Measurements from ENCODE around the gene ZNRF2. TPM values are rescaled to one million over a fixed set of nuclear protein-coding genes. Genes with fewer than 3 reads are reported as not detected.

ZNRF2 gene
- total RNA-seq, 1 donor from 2014 or later: 8.1 TPM

- DNase-seq (ENCODE audit: low read depth in 2 of 2): no peak
Measured at GRCh38 chr7:30321089-30321881, 36.9 kb downstream of the ZNRF2 start.

- DNase-seq (ENCODE audit: low read depth in 2 of 2): no peak
Measured at GRCh38 chr7:30321882-30322192, 37.4 kb downstream of the ZNRF2 start.

- peak; percentile 5 to 25 for DNase-seq (ENCODE audit: low read depth in 2 of 2)
Measured at GRCh38 chr7:30322271-30323005, 38.0 kb downstream of the ZNRF2 start.

- DNase-seq (ENCODE audit: low read depth in 2 of 2): no peak
Measured at GRCh38 chr7:30323006-30323355, 38.6 kb downstream of the ZNRF2 start.

DNA sequence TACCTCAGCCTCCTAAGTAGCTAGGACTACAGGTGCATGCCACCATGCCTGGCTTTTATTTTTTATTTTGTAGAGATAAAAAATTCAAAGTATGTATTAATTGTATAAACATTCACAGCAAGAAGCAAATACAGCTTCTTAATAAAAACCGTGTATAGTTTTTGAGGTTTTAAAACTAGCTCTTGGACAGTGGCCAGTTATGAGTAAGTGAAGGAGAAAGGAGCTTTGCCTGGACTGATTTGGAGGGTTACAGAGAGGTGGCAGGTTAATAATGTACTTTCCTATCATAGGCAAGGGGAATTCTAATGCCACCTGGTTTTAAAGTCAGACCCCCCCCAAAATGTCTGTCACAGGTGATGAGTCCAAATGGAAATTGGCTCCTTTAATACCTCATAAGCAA lies 43.4 kb downstream of the ZNRF2 start:
- peak in 1 of 2 donors; percentile 4 for DNase-seq (ENCODE audit: low read depth in 2 of 2)

GRCh38 chr7:30328381-30328780 lies 44.0 kb downstream of the ZNRF2 start:
- no peak for DNase-seq (ENCODE audit: low read depth in 2 of 2)

DNA sequence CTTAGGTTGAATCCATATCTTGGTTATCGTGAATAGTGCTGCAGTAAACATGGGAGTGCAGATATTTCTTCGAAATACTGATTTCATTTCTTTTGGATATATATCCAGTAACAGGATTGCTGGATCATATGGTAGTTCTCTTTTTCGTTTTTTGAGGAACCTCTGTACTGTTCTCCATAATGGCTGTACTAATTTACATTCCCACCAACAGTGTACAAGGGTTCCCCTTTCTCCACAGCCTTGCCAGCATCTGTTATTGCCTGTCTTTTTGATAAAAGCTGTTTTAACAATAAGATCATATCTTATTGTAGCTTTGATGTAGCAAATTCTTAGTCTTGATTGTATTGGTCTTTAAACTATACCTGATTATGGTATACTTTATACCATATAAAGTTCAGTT lies 45.3 kb downstream of the ZNRF2 start:
- DNase-seq (ENCODE audit: low read depth in 2 of 2): no peak

DNA sequence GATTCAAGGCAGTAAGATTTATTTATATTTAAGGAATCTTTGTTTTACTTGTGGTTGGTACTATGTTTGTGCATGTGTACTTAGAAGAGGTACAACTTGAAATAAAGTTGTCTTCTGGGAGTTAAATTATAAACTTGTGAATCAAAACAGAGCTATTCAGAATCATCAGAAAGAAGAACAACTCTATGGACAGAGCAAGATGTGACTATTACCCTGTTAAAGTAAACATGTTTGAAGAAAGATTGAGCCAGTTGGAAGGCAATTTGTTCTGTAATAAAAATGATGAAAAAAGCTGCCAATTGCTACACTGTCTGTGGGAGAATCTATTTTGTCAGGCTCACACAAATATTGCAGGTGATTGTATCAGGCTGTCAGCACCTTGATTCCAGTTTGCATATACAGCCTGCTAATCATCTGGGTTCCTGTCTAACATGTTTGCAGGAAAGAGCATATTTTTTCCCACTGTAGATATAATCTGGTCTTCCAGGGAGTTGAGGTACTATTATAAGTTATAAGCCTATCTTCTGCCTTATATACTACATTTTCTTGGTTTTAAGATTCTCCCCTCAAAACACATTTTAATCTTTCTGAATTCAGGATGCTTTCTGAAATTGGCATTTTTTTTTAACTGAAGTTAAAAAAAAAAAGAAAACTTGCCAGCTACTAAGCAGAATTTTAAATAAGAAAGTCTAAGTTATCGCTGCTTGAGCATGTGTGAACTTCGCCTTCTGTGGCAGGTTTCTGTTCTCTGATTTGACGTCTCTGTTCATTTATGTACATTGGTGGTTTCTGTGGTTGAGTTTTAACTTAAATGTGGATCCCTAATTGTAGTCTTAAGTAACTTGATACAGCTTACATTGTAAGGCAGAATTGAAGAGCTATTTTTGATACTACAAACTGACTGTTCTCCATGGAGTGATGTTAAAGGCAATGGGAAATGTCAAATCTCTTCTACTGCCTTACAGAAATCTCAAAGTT lies 46.0 kb downstream of the ZNRF2 start:
- peak in 1 of 2 donors; percentile 3 for DNase-seq (ENCODE audit: low read depth in 2 of 2)

DNA sequence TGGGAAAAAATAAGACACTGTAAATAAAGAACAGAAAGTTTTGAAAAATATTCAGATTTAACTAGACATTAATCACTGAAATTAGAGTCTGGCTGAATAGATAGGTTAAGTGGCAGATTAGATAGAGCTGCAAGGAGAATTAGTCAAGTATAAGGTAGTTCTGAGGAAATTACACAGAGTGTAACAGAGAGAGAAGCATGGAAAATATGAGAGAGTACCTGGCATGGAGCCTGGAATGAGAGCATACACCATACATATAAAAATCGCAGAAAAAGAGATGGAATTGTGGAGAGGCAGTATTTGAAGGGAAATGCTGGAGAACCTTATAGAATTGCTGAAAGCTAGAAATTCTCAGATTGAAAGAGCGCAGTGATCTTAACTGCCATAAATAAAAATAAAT lies 46.9 kb downstream of the ZNRF2 start:
- DNase-seq (ENCODE audit: low read depth in 2 of 2): peak; percentile 22 to 81

- DNase-seq (ENCODE audit: low read depth in 2 of 2): no peak
Measured at GRCh38 chr7:30332549-30332948, 48.2 kb downstream of the ZNRF2 start.

GRCh38 chr7:30335763-30336487 lies 51.5 kb downstream of the ZNRF2 start:
- no peak for DNase-seq (ENCODE audit: low read depth in 2 of 2)

- no peak for DNase-seq (ENCODE audit: low read depth in 2 of 2)
Measured at GRCh38 chr7:30344513-30344912, 60.1 kb downstream of the ZNRF2 start.

GRCh38 chr7:30347226-30348082 lies 63.1 kb downstream of the ZNRF2 start:
- DNase-seq (ENCODE audit: low read depth in 2 of 2): no peak

DNA sequence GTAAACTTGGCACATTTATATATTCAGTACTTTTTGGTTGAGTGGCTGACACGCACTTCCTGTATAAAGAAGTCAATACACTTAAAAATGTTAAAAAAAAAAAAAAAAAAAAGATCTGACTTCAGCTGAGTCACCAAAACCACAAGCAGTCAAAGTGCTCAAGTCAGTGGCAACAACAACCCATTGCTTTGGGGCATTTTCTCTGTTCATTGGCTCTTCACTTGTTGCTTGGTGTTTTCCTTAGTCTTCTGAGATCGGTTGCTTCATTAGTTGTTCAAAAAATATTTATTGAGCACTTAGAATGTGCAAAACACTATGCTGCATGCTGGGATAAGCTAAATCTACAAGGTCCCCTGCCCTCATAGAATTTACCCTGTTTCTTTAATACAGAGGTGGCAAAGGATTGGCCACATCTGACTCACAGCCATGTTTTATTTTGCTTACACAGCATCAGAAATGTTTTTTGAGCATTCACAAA lies 63.7 kb downstream of the ZNRF2 start:
- DNase-seq (ENCODE audit: low read depth in 2 of 2): peak; percentile 3 to 91

- DNase-seq (ENCODE audit: low read depth in 2 of 2): no peak
Measured at GRCh38 chr7:30349170-30349569, 64.8 kb downstream of the ZNRF2 start.

DNA sequence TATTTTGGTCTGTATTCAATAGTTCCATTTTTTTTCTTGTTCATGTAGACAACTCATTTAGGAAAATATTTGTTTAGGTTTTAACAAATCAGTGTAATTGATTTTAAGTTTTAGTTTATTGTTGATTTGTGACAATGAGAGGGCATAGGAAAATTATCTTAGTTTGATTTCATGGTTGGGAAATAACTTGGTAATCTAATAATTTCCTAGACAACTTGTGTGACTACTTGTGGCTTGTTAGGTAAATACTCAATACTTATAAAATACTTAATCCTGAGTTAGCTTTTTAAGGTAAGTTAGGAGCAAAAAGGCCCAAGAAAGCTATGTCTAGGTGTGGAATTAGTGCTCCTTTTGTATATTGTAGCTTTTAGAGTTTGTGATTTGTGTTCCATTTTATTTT lies 65.4 kb downstream of the ZNRF2 start:
- no peak for DNase-seq (ENCODE audit: low read depth in 2 of 2)

DNA sequence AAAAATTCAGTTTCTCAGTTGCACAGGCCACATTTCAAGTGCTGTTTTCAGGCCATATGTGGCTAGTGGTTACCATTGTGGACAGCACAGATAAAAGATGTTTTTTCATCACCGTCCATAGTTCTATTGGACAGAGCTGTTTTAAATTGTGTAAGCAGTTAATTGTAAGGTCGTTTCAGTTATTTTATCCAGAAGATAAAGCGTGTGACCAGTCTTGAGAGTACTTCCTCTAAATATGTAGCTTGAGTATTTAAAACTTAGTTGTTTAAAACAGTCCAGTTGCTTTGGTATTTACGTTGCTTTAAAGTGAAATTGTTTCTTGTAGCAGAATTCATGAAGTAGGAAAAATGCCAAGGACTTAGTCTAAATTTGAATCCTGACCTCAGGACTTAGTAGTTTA lies 66.9 kb downstream of the ZNRF2 start:
- no peak for DNase-seq (ENCODE audit: low read depth in 2 of 2)

- peak; percentile 26 to 30 for DNase-seq (ENCODE audit: low read depth in 2 of 2)
Measured at GRCh38 chr7:30351724-30352123, 67.3 kb downstream of the ZNRF2 start.

- no peak for DNase-seq (ENCODE audit: low read depth in 2 of 2)
Measured at GRCh38 chr7:30352169-30352568, 67.8 kb downstream of the ZNRF2 start.

GRCh38 chr7:30353532-30353931 lies 69.1 kb downstream of the ZNRF2 start:
- no peak for DNase-seq (ENCODE audit: low read depth in 2 of 2)

All from lung microvascular endothelial cell (primary cell).